ENCODE data around the gene NDUFAB1.
A peak's percentile ranks its signal among the peaks of the same experiment; 100 is the strongest.
"Not testable (repeated sequence)": the region's sequence is repeated elsewhere in the genome, so short reads cannot be mapped to it uniquely, and the experiment has no call there.

NDUFAB1 gene

GRCh38 chr16:23554536-23554935, 41.6 kb downstream of the NDUFAB1 start:
- no peak for DNase-seq (ENCODE audit: low read depth)

- no peak for DNase-seq (ENCODE audit: low read depth)
Measured at GRCh38 chr16:23552161-23552560, 44.0 kb downstream of the NDUFAB1 start.

- no peak for DNase-seq (ENCODE audit: low read depth)
Measured at GRCh38 chr16:23549938-23550337, 46.2 kb downstream of the NDUFAB1 start.

GRCh38 chr16:23544436-23544835, 51.7 kb downstream of the NDUFAB1 start:
- no peak for DNase-seq (ENCODE audit: low read depth)

GRCh38 chr16:23540817-23541178, 55.3 kb downstream of the NDUFAB1 start:
- not testable (repeated sequence) for DNase-seq (ENCODE audit: low read depth)

GRCh38 chr16:23539984-23540816, 55.9 kb downstream of the NDUFAB1 start:
- DNase-seq (ENCODE audit: low read depth), result no peak

- DNase-seq (ENCODE audit: low read depth), result no peak
Measured at GRCh38 chr16:23538919-23539278, 57.2 kb downstream of the NDUFAB1 start.

GRCh38 chr16:23537390-23537789, 58.7 kb downstream of the NDUFAB1 start:
- DNase-seq (ENCODE audit: low read depth), result peak; percentile 55

GRCh38 chr16:23535901-23536300, 60.2 kb downstream of the NDUFAB1 start:
- no peak for DNase-seq (ENCODE audit: low read depth)

GRCh38 chr16:23534868-23535860, 61.0 kb downstream of the NDUFAB1 start:
- no peak for DNase-seq (ENCODE audit: low read depth)

GRCh38 chr16:23532448-23532847, 63.7 kb downstream of the NDUFAB1 start:
- no peak for DNase-seq (ENCODE audit: low read depth)
